ENCODE data around the gene COL18A1. TPM values are rescaled to one million over a fixed set of nuclear protein-coding genes. Genes with fewer than 3 reads are reported as not detected.

COL18A1 gene
- polyA plus RNA-seq, 1 experiment, result 25.3 TPM

GRCh38 chr21:45551316-45551715, 146.4 kb downstream of the COL18A1 start:
- no peak for DNase-seq (ENCODE audit: low read depth, low spot score)
- peaks cover 10% of the 10 kb centered on the region for H3K27me3 ChIP-seq (ENCODE audit: control insufficient read depth, insufficient read depth, low read length)
- ChIA-PET POLR2A (interaction anchor here (0.6 kb wide), 1 partner anchor 9 kb away, joined by 4 read pairs; no protein-coding TSS in a partner anchor), CTCF (no interaction called here)
- no peak for TF ChIP-seq CTCF (IDR thresholded peaks at IDR 0.05; ENCODE audit: low read depth, low read length)
- H3K4me3 ChIP-seq (ENCODE audit: low read depth, low read length), result no peak overlapping the region
- H3K9me3 ChIP-seq (ENCODE audit: control insufficient read depth, insufficient read depth, low read length), result no peaks in the 10 kb centered on the region; the same call in 1 of the 2 replicates
- no peak overlapping the region for H3K27ac ChIP-seq (ENCODE audit: low read depth, low read length)

GRCh38 chr21:45551783-45552695, 147.1 kb downstream of the COL18A1 start:
- ChIA-PET POLR2A (no interaction called here), CTCF (no interaction called here)
- peaks cover 8% of the 10 kb centered on the region for H3K27me3 ChIP-seq (ENCODE audit: control insufficient read depth, insufficient read depth, low read length)
- H3K4me3 ChIP-seq (ENCODE audit: low read depth, low read length), result no peak overlapping the region
- DNase-seq (ENCODE audit: low read depth, low spot score), result no peak
- H3K27ac ChIP-seq (ENCODE audit: low read depth, low read length), result no peak overlapping the region
- no peak for TF ChIP-seq CTCF (IDR thresholded peaks at IDR 0.05; ENCODE audit: low read depth, low read length)
- H3K9me3 ChIP-seq (ENCODE audit: control insufficient read depth, insufficient read depth, low read length), result no peaks in the 10 kb centered on the region; the same call in 1 of the 2 replicates

- ChIA-PET POLR2A (no interaction called here), CTCF (no interaction called here)
- DNase-seq (ENCODE audit: low read depth, low spot score), result no peak
- Histone ChIP-seq H3K27ac (ENCODE audit: low read depth, low read length) (no peak overlapping the region), H3K27me3 (ENCODE audit: control insufficient read depth, insufficient read depth, low read length) (peaks cover under 1% of the 10 kb centered on the region), H3K4me3 (ENCODE audit: low read depth, low read length) (no peak overlapping the region), H3K9me3 (ENCODE audit: control insufficient read depth, insufficient read depth, low read length) (no peaks in the 10 kb centered on the region; the same call in 1 of the 2 replicates)
- TF ChIP-seq CTCF (IDR thresholded peaks at IDR 0.05; ENCODE audit: low read depth, low read length), result no peak
Measured at GRCh38 chr21:45552696-45553391, 147.9 kb downstream of the COL18A1 start.

- H3K27ac ChIP-seq (ENCODE audit: low read depth, low read length), result peak overlapping the region; percentile 68
- H3K27me3 ChIP-seq (ENCODE audit: control insufficient read depth, insufficient read depth, low read length), result peaks cover 5% of the 10 kb centered on the region
- H3K4me3 ChIP-seq (ENCODE audit: low read depth, low read length), result peak overlapping the region; percentile 71
- ChIA-PET POLR2A (interaction anchor here (0.6 to 0.7 kb wide), 2 partner anchors 8 to 24 kb away, joined by 3 to 4 read pairs; no protein-coding TSS in a partner anchor), CTCF (no interaction called here)
- TF ChIP-seq CTCF (IDR thresholded peaks at IDR 0.05; ENCODE audit: low read depth, low read length), result peak; percentile 69
- no peak for DNase-seq (ENCODE audit: low read depth, low spot score)
- no peaks in the 10 kb centered on the region; the same call in 1 of the 2 replicates for H3K9me3 ChIP-seq (ENCODE audit: control insufficient read depth, insufficient read depth, low read length)
Measured at GRCh38 chr21:45554477-45555175, 149.7 kb downstream of the COL18A1 start.
